HL-60 (cell line): ENCODE measurements around the gene ANO9.

Experiments
- DNase-seq, 2 experiments: peaks; one replicate each; pipeline ENCODE4 v3.0.0-alpha.2; 2010 to 2020; ENCODE audit warnings: low read depth in 1 of 2, low spot score in 1 of 2
- H3K27ac ChIP-seq: fragments of 250-450 bp; sonication (Bioruptor Pico); replicated peaks from 2 replicates; pipeline ENCODE4 v1.5.1; 2020; ENCODE audit warnings: mild to moderate bottlenecking, moderate library complexity
- H3K27me3 ChIP-seq: fragments of 250-450 bp; sonication (Bioruptor Pico); 2 replicates; pipeline ENCODE4 v1.5.1; 2021; ENCODE audit warnings: mild to moderate bottlenecking, moderate library complexity; ENCODE audit not compliant: insufficient read depth, poor library complexity, severe bottlenecking
- H3K4me3 ChIP-seq: replicated peaks from 2 replicates; pipeline ENCODE4 v1.5.1; 2011; ENCODE audit warnings: mild to moderate bottlenecking, control low read depth, low read length; ENCODE audit not compliant: insufficient read depth
- GABPA ChIP-seq: IDR thresholded peaks from 2 replicates; pipeline ENCODE4 v1.6.1; 2012; ENCODE audit warnings: low read depth
- POLR2AphosphoS5 ChIP-seq: IDR thresholded peaks from 2 replicates; pipeline ENCODE4 v1.6.1; 2012; ENCODE audit warnings: low read depth
- REST ChIP-seq: IDR thresholded peaks from 2 replicates; pipeline ENCODE4 v1.6.1; 2012; ENCODE audit warnings: low read depth; ENCODE audit not compliant: insufficient replicate concordance
- SPI1 ChIP-seq: IDR thresholded peaks from 2 replicates; pipeline ENCODE4 v1.6.1; 2012; ENCODE audit warnings: low read depth, mild to moderate bottlenecking, borderline replicate concordance
- TF ChIP-seq, protein P1 (sequence below): IDR thresholded peaks from one replicate; pipeline ENCODE4 v1.5.1; 2011; ENCODE audit warnings: low read length, control low read depth, inconsistent platforms; ENCODE audit not compliant: insufficient read depth

ANO9 gene

DNA sequence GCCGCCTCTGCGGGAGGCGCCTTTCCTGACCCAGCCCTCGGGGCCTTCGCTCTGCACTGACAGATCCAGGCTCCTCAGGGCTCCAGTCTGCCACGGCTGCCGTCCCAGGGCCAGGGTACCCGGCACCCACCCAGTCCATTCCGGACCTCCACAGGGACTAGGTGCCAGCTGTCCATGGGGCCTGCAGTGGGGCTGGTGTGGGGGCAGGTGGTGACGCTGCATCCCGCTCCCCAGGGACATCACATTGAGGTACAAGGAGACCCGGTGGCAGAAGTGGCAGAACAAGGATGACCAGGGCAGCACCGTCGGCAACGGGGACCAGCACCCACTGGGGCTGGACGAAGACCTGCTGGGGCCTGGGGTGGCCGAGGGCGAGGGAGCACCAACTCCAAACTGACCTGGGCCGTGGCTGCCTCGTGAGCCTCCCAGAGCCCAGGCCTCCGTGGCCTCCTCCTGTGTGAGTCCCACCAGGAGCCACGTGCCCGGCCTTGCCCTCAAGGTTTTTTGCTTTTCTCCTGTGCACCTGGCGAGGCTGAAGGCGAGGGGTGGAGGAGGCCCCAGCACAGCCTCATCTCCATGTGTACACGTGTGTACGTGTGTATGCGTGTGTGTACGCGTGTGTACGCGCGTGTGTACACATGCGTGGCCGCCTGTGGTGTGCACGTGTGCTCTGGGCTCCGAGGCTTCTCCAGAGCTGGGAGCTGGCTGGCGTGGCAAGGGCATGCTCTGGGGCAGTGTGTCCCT is 48.5 kb upstream of the ANO9 start:
- H3K27me3 ChIP-seq, result no peaks in the 10 kb centered on the region
- DNase-seq, result no peak
- no peak overlapping the region for H3K4me3 ChIP-seq
- TF ChIP-seq REST (no peak), GABPA (no peak), SPI1 (no peak), POLR2AphosphoS5 (no peak)
- TF ChIP-seq, protein P1, sequence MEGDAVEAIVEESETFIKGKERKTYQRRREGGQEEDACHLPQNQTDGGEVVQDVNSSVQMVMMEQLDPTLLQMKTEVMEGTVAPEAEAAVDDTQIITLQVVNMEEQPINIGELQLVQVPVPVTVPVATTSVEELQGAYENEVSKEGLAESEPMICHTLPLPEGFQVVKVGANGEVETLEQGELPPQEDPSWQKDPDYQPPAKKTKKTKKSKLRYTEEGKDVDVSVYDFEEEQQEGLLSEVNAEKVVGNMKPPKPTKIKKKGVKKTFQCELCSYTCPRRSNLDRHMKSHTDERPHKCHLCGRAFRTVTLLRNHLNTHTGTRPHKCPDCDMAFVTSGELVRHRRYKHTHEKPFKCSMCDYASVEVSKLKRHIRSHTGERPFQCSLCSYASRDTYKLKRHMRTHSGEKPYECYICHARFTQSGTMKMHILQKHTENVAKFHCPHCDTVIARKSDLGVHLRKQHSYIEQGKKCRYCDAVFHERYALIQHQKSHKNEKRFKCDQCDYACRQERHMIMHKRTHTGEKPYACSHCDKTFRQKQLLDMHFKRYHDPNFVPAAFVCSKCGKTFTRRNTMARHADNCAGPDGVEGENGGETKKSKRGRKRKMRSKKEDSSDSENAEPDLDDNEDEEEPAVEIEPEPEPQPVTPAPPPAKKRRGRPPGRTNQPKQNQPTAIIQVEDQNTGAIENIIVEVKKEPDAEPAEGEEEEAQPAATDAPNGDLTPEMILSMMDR, result no peak
- H3K27ac ChIP-seq, result no peak overlapping the region

GRCh38 chr11:489610-490185 is 47.9 kb upstream of the ANO9 start:
- H3K4me3 ChIP-seq, result no peak overlapping the region
- no peak overlapping the region for H3K27ac ChIP-seq
- TF ChIP-seq GABPA, result no peak
- no peak for TF ChIP-seq SPI1
- TF ChIP-seq, protein P1, result no peak
- DNase-seq, result no peak
- H3K27me3 ChIP-seq, result no peaks in the 10 kb centered on the region

- Histone ChIP-seq H3K27me3 (no peaks in the 10 kb centered on the region), H3K4me3 (no peak overlapping the region), H3K27ac (no peak overlapping the region)
- TF ChIP-seq GABPA (no peak), POLR2AphosphoS5 (no peak)
- TF ChIP-seq, protein P1, result no peak
- no peak for DNase-seq
Measured at GRCh38 chr11:488992-489391, 47.2 kb upstream of the ANO9 start.

- H3K27ac ChIP-seq, result no peak overlapping the region
- TF ChIP-seq, protein P1, result no peak
- TF ChIP-seq REST (no peak), GABPA (no peak), SPI1 (no peak), POLR2AphosphoS5 (no peak)
- DNase-seq, result no peak
Measured at GRCh38 chr11:488579-488978, 46.8 kb upstream of the ANO9 start.

More at GRCh38 chr11:488579-488978, 46.8 kb upstream of the ANO9 start:
- Histone ChIP-seq H3K4me3 (no peak overlapping the region), H3K27me3 (no peaks in the 10 kb centered on the region)
